Activated CD8-positive, alpha-beta memory T cell treated with anti-CD3 and anti-CD28 coated beads, Interleukin-2, amount 50 U/mL, for 4 hours (primary cell): ENCODE results near the gene FABP6.
"Not testable (repeated sequence)": the region's sequence is repeated elsewhere in the genome, so short reads cannot be mapped to it uniquely, and the experiment has no call there.

Source experiments
- DNase-seq: peaks from one replicate; pipeline ENCODE4 v3.0.0-alpha.2; 2020

FABP6 gene

GRCh38 chr5:160229190-160229742 is at the start of gene FABP6:
Gene FABP6, plus strand, starts transcription at chr5:160229506. Its CDS starts 52 bp downstream, at chr5:160229558.
- DNase-seq: no peak

GRCh38 chr5:160180931-160181330 is 48.4 kb upstream of the FABP6 start:
- no peak for DNase-seq

GRCh38 chr5:160181965-160182622 is 47.2 kb upstream of the FABP6 start:
- DNase-seq: no peak

- DNase-seq: no peak
Measured at GRCh38 chr5:160183075-160183474, 46.2 kb upstream of the FABP6 start.

GRCh38 chr5:160185626-160186360 is 43.5 kb upstream of the FABP6 start:
- DNase-seq: no peak

GRCh38 chr5:160186480-160186879 is 42.8 kb upstream of the FABP6 start:
- DNase-seq: no peak

- DNase-seq: no peak
Measured at GRCh38 chr5:160187091-160187490, 42.2 kb upstream of the FABP6 start.

- DNase-seq: no peak
Measured at GRCh38 chr5:160188141-160189015, 40.9 kb upstream of the FABP6 start.

GRCh38 chr5:160192424-160192823 is 36.9 kb upstream of the FABP6 start:
- no peak for DNase-seq

GRCh38 chr5:160193076-160193475 is 36.2 kb upstream of the FABP6 start:
- DNase-seq: not testable (repeated sequence)

GRCh38 chr5:160193790-160194189 is 35.5 kb upstream of the FABP6 start:
- not testable (repeated sequence) for DNase-seq

- DNase-seq: no peak
Measured at GRCh38 chr5:160197341-160198144, 31.8 kb upstream of the FABP6 start.

GRCh38 chr5:160198146-160198545 is 31.2 kb upstream of the FABP6 start:
- DNase-seq: no peak

- DNase-seq: no peak
Measured at GRCh38 chr5:160198841-160199409, 30.4 kb upstream of the FABP6 start.

GRCh38 chr5:160199410-160199911 is 29.8 kb upstream of the FABP6 start:
- peak; percentile 73 for DNase-seq

GRCh38 chr5:160207061-160207460 is 22.2 kb upstream of the FABP6 start:
- DNase-seq: no peak

- DNase-seq: no peak
Measured at GRCh38 chr5:160209917-160210316, 19.4 kb upstream of the FABP6 start.

GRCh38 chr5:160210606-160211005 is 18.7 kb upstream of the FABP6 start:
- no peak for DNase-seq

GRCh38 chr5:160211352-160211751 is 18.0 kb upstream of the FABP6 start:
- DNase-seq: no peak

GRCh38 chr5:160213537-160213936 is 15.8 kb upstream of the FABP6 start:
- no peak for DNase-seq

- no peak for DNase-seq
Measured at GRCh38 chr5:160219356-160219755, 9.9 kb upstream of the FABP6 start.

- no peak for DNase-seq
Measured at GRCh38 chr5:160221082-160221481, 8.2 kb upstream of the FABP6 start.
